GM12873 (cell line): ENCODE measurements around the gene ARSJ.
A peak's percentile ranks its signal among the peaks of the same experiment; 100 is the strongest.

Experiments used
- CTCF ChIP-seq: IDR thresholded peaks from 2 replicates; pipeline ENCODE4 v1.5.1; 2012; ENCODE audit warnings: low read depth, mild to moderate bottlenecking, moderate library complexity, low read length, control low read depth; ENCODE audit not compliant: insufficient read depth; ENCODE audit errors: missing control alignments

ARSJ gene

DNA sequence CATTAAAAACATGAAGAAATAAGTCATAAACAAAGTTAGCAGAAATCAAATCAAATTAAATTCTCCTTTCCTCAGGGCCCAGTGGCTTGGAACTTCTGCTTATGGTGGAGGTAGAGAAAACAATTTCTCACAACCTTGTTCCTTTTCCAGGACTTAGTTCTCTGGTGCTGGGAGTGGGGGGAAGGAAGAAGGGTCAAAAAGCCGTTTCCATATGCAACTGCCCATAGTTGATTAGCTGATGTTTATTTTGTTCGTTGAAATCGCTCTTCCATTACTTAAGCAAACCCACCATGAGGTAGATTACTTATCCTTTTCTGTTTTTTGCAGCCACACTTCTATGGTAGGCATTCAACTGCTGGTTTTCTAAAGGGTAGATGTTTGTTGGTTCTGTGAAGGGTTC, 94.2 kb downstream of the ARSJ start:
- no peak for TF ChIP-seq CTCF

GRCh38 chr4:113884655-113885054, 94.8 kb downstream of the ARSJ start:
- TF ChIP-seq CTCF = no peak

DNA sequence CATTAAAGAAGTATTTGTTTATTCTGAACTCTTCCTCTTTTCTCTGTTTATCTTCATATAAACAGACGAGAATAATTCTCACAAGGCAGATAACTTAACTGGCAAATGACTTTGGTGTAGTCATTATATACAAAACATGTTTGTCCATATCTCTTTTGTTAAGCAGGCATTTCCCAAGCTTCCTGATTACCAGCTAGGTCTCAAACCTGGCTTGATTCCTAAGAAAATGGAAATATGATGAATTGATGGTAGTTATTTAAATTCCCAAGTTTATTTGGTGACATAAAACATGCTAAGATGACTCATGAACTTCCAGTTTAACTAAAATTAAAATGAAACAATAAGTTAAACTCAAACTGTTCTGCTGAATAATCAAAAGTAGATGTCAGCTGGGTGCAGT, 96.8 kb downstream of the ARSJ start:
- no peak for TF ChIP-seq CTCF

- no peak for TF ChIP-seq CTCF
These were observed 98.2 kb downstream of the ARSJ start for GRCh38 chr4:113881256-113881655.

GRCh38 chr4:113880240-113881028, 99.0 kb downstream of the ARSJ start:
- no peak for TF ChIP-seq CTCF

- peak; percentile 43 for TF ChIP-seq CTCF
These were observed 100.8 kb downstream of the ARSJ start for GRCh38 chr4:113878668-113879067.

DNA sequence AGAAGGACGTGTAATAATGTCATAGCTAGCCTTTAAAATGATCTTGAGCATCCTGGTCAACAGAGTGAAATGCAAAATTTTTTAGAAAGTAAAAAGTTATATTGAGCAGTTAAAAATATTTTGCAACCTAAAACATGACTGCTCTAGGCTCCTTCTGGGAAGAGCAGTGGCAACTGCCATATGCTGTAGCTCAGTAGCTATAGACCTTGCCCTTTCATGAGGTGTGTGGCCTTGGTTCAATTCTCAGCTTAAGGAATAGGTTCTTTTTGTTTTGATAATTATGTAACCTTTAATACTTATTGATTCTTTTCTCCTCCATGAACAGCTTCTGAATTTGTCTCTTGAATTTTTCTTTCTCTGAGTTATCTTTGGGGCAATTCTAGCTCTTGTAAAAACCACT, 105.0 kb downstream of the ARSJ start:
- no peak for TF ChIP-seq CTCF
